Cardiac muscle cell (in vitro differentiated cells and primary cell): ENCODE measurements around the gene PGLYRP4. TPM values are rescaled to one million over a fixed set of nuclear protein-coding genes. Genes with fewer than 3 reads are reported as not detected.
"Not testable (repeated sequence)": the region's sequence is repeated elsewhere in the genome, so short reads cannot be mapped to it uniquely, and the experiment has no call there.

Experiments used
- DNase-seq, 2 donors: peaks; one replicate each; pipeline versions ENCODE4 v3.0.0 to v3.0.0-alpha.2; 2010 to 2017; ENCODE audit warnings: low read depth in 1 of 2, low spot score in 1 of 2
- H3K27ac ChIP-seq: fragments of 200-600 bp; sonication (generic); 2 replicates; pipeline ENCODE4 v1.5.1; 2016
- H3K27me3 ChIP-seq: fragments of 200-600 bp; sonication (generic); 2 replicates; pipeline ENCODE4 v1.6.0; 2016; ENCODE audit warnings: control low read depth
- H3K36me3 ChIP-seq: fragments of 200-600 bp; sonication (generic); 2 replicates; pipeline ENCODE4 v1.5.1; 2016; ENCODE audit warnings: control low read depth
- H3K4me1 ChIP-seq: fragments of 200-600 bp; sonication (generic); 2 replicates; pipeline ENCODE4 v1.8.1; 2017; ENCODE audit warnings: low read depth, mild to moderate bottlenecking, mixed run types
- H3K4me3 ChIP-seq: fragments of 200-600 bp; sonication (generic); 2 replicates; pipeline ENCODE4 v1.5.1; 2016; ENCODE audit warnings: mild to moderate bottlenecking
- H3K9me3 ChIP-seq: fragments of 200-600 bp; sonication (generic); 2 replicates; pipeline ENCODE4 v1.5.1; 2017; ENCODE audit warnings: low read depth, mild to moderate bottlenecking, control low read depth
- polyA plus RNA-seq: library from polyadenylated mRNA; unstranded; fragments of >200 nt; fragmentation: Nextera tagmentation; extraction: Ambion mirVana; gene quantifications from 2 replicates; pipeline ENCODE4 v1.2.1, GENCODE V29; 2016
- total RNA-seq: library from RNA; depleted of rRNA; stranded (reverse); fragments of >200 nt; gene quantifications from 2 replicates; pipeline ENCODE4 v1.2.3, GENCODE V29; 2016
- TF ChIP-seq, protein P1 (sequence below): IDR thresholded peaks from 2 replicates; pipeline ENCODE4 v1.5.1; 2012; ENCODE audit warnings: low read depth, mild to moderate bottlenecking, low read length

PGLYRP4 gene
- total and polyA plus RNA-seq, 2 experiments from 2014 or later, result 0.33 TPM; not detected in 1

DNA sequence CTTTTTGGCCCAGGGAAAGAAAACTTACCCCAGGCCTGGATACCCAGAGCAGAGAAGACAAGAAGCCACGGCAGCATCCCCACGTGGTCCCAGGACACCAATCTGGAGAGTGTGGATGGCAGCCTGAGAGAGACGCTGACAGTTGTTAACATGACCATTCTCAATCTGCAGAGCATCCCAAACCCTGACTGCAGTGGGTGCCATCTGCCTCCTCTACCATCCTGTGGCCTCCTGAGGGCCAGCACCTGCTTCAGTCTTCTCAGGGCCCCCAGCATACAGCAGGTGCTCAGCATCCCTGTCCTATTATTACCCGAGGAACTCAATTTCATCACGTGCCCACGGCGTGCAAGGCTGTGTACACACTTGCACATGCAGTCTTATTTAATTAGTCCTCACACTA lies 785 bp downstream of the PGLYRP4 start:
- DNase-seq, result no peak

DNA sequence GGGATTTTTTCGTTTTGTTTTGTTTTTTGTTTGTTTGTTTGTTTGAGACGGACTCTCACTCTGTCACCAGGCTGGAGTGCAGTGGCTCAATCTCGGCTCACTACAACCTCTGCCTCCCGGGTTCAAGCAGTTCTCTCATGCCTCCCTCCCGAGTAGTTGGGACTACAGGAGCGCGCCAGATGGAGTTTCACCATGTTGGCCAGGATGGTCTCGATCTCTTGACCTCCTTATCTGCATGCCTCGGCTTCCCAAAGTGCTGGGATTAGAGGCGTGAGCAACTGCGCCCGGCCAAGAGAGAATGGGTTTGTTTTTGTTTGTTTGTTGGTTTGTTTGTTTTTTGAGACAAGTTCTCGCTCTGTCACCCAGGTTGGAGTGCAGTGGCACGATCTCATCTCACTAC lies 1.6 kb downstream of the PGLYRP4 start:
- not testable (repeated sequence) for H3K4me3 ChIP-seq, H3K9me3 ChIP-seq, DNase-seq, H3K27ac ChIP-seq, H3K27me3 ChIP-seq, H3K36me3 ChIP-seq
- peaks cover 28% of the 10 kb centered on the region for H3K4me1 ChIP-seq

More for the DNA sequence above, 785 bp downstream of the PGLYRP4 start:
- no peaks in the 10 kb centered on the region for H3K36me3 ChIP-seq
- no peak overlapping the region for H3K4me3 ChIP-seq
- no peak overlapping the region for H3K27ac ChIP-seq
- peaks cover 20% of the 10 kb centered on the region for H3K4me1 ChIP-seq
- H3K27me3 ChIP-seq, result no peaks in the 10 kb centered on the region
- TF ChIP-seq, protein P1, sequence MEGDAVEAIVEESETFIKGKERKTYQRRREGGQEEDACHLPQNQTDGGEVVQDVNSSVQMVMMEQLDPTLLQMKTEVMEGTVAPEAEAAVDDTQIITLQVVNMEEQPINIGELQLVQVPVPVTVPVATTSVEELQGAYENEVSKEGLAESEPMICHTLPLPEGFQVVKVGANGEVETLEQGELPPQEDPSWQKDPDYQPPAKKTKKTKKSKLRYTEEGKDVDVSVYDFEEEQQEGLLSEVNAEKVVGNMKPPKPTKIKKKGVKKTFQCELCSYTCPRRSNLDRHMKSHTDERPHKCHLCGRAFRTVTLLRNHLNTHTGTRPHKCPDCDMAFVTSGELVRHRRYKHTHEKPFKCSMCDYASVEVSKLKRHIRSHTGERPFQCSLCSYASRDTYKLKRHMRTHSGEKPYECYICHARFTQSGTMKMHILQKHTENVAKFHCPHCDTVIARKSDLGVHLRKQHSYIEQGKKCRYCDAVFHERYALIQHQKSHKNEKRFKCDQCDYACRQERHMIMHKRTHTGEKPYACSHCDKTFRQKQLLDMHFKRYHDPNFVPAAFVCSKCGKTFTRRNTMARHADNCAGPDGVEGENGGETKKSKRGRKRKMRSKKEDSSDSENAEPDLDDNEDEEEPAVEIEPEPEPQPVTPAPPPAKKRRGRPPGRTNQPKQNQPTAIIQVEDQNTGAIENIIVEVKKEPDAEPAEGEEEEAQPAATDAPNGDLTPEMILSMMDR, result no peak
- H3K9me3 ChIP-seq, result no peaks in the 10 kb centered on the region

DNA sequence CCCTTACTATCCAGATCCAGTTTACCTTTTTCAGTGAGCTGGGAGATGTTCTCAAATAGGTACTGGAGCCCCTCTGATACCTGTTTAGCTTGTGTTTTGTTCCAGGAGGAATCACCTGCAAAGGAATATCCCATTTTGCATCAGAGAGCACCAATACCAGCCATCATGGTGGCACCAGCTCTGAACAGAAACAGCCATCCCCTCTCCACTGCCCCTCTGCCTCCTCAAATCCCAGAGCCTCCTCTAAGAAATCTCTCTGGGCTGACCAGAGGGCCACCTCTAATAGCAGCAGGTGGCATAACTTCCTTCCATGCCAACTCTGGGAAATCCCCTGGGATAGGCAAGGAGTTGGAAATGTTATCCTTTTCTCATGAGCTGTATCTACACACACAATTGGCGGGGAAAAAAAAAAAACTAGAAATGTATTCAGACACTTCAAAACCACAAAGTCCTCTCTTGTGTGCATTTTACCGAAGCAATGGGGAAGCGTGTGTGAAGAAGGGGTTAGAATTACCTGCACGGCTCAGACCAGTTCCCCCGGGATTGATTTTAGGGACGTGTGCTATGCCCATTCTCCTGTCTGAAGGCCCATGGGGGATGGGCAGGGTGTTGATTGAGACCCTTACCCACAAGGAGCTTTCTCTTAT lies 2.4 kb downstream of the PGLYRP4 start:
- no peaks in the 10 kb centered on the region for H3K9me3 ChIP-seq
- no peaks in the 10 kb centered on the region for H3K27me3 ChIP-seq
- TF ChIP-seq, protein P1, result no peak
- no peak overlapping the region for H3K27ac ChIP-seq
- no peak overlapping the region for H3K4me3 ChIP-seq
- H3K4me1 ChIP-seq, result peaks cover 37% of the 10 kb centered on the region
- DNase-seq, result no peak
- no peaks in the 10 kb centered on the region for H3K36me3 ChIP-seq

DNA sequence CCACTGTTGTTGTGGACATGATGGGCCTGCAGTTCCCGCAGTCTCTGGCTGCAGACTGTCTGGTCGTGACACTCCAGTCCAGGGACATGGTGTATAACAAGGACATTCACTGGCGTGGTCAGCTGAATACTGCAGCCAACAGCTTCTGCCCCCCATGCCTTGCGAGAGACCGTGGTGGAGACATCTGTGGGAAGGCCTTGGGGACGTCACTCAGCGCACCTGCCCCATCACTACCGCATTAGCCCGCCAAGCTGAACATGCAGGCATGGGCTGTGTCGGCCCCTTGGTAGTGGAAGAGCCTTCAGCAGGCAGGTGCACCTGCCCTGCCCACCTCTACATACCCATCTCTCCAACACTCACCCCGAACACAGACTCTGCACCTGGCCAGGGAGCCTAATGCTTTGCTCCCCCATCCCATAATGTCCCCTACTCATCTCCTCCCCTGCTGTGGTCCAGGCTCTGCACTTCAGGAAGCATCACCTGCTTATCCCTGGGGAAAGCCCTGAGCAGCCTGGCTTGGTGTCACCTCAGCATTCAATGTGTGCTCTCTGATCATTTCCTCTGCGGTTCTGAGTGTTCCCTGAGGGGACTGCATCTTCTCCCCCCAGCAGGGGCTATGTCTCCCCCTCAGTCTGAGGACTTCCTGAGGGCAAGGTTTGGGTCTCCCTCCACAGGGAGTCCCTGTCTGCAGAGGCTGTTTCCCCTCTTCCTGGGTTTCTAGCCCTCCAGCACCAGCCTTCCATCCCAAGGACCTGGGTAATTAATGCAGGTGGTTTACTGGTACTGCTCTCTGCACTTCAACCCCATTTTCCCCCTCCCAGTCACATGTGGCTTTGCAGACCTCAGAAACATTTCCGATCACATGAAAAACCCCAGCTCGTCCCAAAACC lies 3.2 kb downstream of the PGLYRP4 start:
- DNase-seq, result no peak
- Histone ChIP-seq H3K27me3 (no peaks in the 10 kb centered on the region), H3K4me3 (no peak overlapping the region), H3K9me3 (no peaks in the 10 kb centered on the region), H3K36me3 (no peaks in the 10 kb centered on the region), H3K4me1 (peaks cover 40% of the 10 kb centered on the region), H3K27ac (no peak overlapping the region)
- TF ChIP-seq, protein P1, result no peak

DNA sequence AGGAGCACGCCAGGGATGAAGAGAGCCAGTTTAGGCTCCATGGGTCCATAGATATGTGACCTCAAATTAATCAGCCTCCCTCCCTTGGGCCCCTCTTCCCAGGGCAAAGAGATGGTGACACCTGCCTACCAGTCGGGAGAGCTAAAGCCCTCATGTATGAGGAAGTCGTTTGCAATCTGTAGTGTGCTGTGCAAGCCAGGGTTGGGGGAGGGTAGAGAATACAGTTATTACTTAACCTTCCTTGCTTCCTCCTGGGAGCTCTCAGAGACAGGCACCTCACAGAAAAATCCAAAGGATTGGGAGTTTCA lies 4.0 kb downstream of the PGLYRP4 start:
- Histone ChIP-seq H3K27me3 (no peaks in the 10 kb centered on the region), H3K4me3 (no peak overlapping the region), H3K9me3 (no peaks in the 10 kb centered on the region), H3K27ac (peak overlapping the region; percentile 74), H3K4me1 (peaks cover 40% of the 10 kb centered on the region), H3K36me3 (no peaks in the 10 kb centered on the region)
- no peak for DNase-seq
- TF ChIP-seq, protein P1, result no peak
